NCI-H187 (cell line): Measurements from ENCODE around the gene HK3.

ENCODE experiments used
- DNase-seq, 2 experiments: peaks; one replicate each; lab custom pipeline; 2025; lab: John Stamatoyannopoulos, UW

The HK3 gene

GRCh38 chr5:176868731-176869130, 30.4 kb downstream of the HK3 start:
- DNase-seq: no peak

GRCh38 chr5:176868126-176868525, 31.0 kb downstream of the HK3 start:
- no peak for DNase-seq

- no peak for DNase-seq
Measured at GRCh38 chr5:176866707-176867310, 32.3 kb downstream of the HK3 start.

GRCh38 chr5:176865964-176866363, 33.2 kb downstream of the HK3 start:
- no peak for DNase-seq

- no peak for DNase-seq
Measured at GRCh38 chr5:176864755-176865154, 34.4 kb downstream of the HK3 start.

- no peak for DNase-seq
Measured at GRCh38 chr5:176863765-176864098, 35.4 kb downstream of the HK3 start.

GRCh38 chr5:176863041-176863764, 35.9 kb downstream of the HK3 start:
- DNase-seq: no peak

GRCh38 chr5:176862330-176862995, 36.7 kb downstream of the HK3 start:
- DNase-seq: no peak

GRCh38 chr5:176861276-176861675, 37.9 kb downstream of the HK3 start:
- no peak for DNase-seq

GRCh38 chr5:176860381-176860780, 38.8 kb downstream of the HK3 start:
- no peak for DNase-seq

- DNase-seq: no peak
Measured at GRCh38 chr5:176859916-176860315, 39.2 kb downstream of the HK3 start.

GRCh38 chr5:176857894-176858273, 41.3 kb downstream of the HK3 start:
- no peak for DNase-seq

GRCh38 chr5:176857216-176857893, 41.8 kb downstream of the HK3 start:
- no peak for DNase-seq

- DNase-seq: no peak
Measured at GRCh38 chr5:176856746-176857145, 42.4 kb downstream of the HK3 start.

- DNase-seq: no peak
Measured at GRCh38 chr5:176855598-176855997, 43.5 kb downstream of the HK3 start.

- DNase-seq: no peak
Measured at GRCh38 chr5:176854164-176854563, 45.0 kb downstream of the HK3 start.

GRCh38 chr5:176853151-176853778, 45.9 kb downstream of the HK3 start:
- DNase-seq: no peak

GRCh38 chr5:176851871-176852658, 47.1 kb downstream of the HK3 start:
- no peak for DNase-seq

- no peak for DNase-seq
Measured at GRCh38 chr5:176851380-176851779, 47.8 kb downstream of the HK3 start.

GRCh38 chr5:176850371-176851245, 48.5 kb downstream of the HK3 start:
- no peak for DNase-seq
